C4-2B (cell line): ENCODE measurements around the gene SYK.

Experiments
- CTCF ChIP-seq: fragments of 450-650 bp; conservative IDR thresholded peaks from 2 replicates; pipeline ENCODE4 v1.5.1; 2017; ENCODE audit warnings: mild to moderate bottlenecking
- ZFX ChIP-seq: fragments of 450-650 bp; IDR thresholded peaks from 2 replicates; pipeline ENCODE4 v1.6.1; 2017

- TF ChIP-seq CTCF (no peak), ZFX (no peak)
These were observed 46.4 kb downstream of the SYK start for GRCh38 chr9:90847971-90848370.
